ENCODE results near the gene ORC3.
A peak's percentile ranks its signal among the peaks of the same experiment; 100 is the strongest.
"Not testable (repeated sequence)": the region's sequence is repeated elsewhere in the genome, so short reads cannot be mapped to it uniquely, and the experiment has no call there.

Gene ORC3

DNA sequence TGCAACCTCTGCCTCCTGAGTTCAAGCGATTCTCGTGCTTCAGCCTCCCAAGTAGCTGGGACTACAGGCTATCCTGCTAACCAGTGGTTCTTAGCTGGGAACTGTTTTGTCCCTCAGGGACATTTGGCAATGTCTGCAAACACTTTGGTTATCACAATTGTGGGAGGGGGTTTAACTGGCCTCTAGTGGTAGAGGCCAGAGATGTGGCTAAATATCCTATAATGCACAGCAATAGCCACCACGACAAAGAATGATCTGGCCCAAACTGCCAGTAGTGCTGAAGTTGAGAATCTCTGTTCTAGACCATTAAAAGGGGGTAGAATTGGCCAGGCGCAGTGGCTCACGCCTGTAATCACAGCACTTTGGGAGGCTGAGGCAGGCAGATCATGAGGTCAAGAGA lies 83.3 kb downstream of the ORC3 start:
- no peak for TF ChIP-seq Cebpa-rat (IDR thresholded peaks at IDR 0.05)
- peaks cover 22 to 68% (median 39%) of the 10 kb centered on the region in 11 experiments; a peak in 21 of 22 replicates for H3K36me3 ChIP-seq
- H3K9me3 ChIP-seq (replicated peaks in 1 of 11), result no peaks in the 10 kb centered on the region
- H3K27me3 ChIP-seq, result no peaks in the 10 kb centered on the region
- peaks cover 0 to 93% (median 0%) of the 10 kb centered on the region in 11 experiments; a peak in 11 of 22 replicates for H4K20me1 ChIP-seq
- H3K4me3 ChIP-seq, result no peak overlapping the region
- H3K4me2 ChIP-seq, result no peak overlapping the region
- H3K27ac ChIP-seq, result no peak overlapping the region
- no peak overlapping the region for H3K9ac ChIP-seq
- H3K4me1 ChIP-seq, result peaks cover 0 to 13% (median 0%) of the 10 kb centered on the region in 10 experiments; a peak in 2 of 20 replicates

DNA sequence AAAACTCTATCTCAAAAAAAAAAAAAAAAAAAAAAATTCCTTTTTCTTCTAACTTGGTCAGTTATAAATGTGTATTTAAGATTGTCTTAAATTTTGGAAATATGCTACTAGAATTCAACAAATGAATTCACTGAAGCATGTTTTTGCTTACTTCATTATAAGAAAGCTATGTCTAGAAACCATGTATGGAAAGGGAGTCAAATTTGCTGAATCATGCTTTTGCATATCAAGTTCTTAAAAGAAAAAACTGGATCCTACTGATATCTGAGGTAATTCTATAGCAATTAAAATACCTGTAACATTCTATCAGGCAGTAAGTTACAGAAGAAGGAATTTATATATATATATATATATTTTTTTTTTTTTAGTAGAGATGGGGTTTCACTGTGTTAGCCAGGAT lies 84.4 kb downstream of the ORC3 start:
- no peaks in the 10 kb centered on the region for H3K27me3 ChIP-seq
- peaks cover 24 to 77% (median 43%) of the 10 kb centered on the region in 11 experiments; a peak in 21 of 22 replicates for H3K36me3 ChIP-seq
- no peak overlapping the region for H3K9ac ChIP-seq
- no peak overlapping the region for H3K4me2 ChIP-seq
- H3K4me1 ChIP-seq, result peaks cover 0 to 13% (median 0%) of the 10 kb centered on the region in 10 experiments; a peak in 2 of 20 replicates
- H3K27ac ChIP-seq, result no peak overlapping the region; a peak in 1 of 22 replicates
- peaks cover 0 to 99% (median 9%) of the 10 kb centered on the region in 11 experiments; a peak in 14 of 22 replicates for H4K20me1 ChIP-seq
- no peaks in the 10 kb centered on the region for H3K9me3 ChIP-seq (replicated peaks in 1 of 11)
- no peak for TF ChIP-seq Cebpa-rat (IDR thresholded peaks at IDR 0.05)
- H3K4me3 ChIP-seq, result no peak overlapping the region

DNA sequence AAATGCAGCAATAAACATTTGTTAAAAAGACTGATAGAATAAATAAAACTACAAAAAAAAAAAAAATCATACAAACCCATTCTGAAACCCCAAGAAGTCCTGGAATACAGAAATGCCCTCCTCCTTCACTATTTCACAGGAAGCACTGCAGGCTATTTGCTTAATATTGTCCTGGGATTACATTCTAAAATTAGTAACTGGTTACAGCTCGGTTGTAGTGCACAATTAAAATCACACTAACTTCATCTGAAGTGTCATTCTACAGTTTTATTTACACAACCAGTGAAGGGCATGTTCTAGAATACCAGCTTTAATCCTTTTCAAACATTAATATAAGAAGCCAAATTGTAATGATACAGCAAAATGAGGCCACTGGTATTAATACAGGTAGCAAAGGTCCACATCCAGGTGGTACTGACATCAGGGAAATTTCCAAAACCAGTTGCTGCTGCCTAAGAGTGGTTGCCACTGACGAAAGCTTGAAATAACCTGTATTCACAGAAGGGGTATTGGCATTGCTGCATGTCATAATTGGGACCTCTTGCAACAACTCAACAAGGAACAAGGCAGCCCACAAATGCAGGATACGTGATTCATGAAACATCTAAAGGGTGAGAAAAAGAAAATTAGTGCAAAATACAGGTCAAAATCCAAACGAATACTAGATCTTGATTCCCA lies 85.2 kb downstream of the ORC3 start:
- no peak overlapping the region for H3K4me3 ChIP-seq
- H3K9ac ChIP-seq, result no peak overlapping the region
- no peak overlapping the region; a peak in 2 of 22 replicates for H3K27ac ChIP-seq
- H3K9me3 ChIP-seq (replicated peaks in 1 of 11), result no peaks in the 10 kb centered on the region
- no peaks in the 10 kb centered on the region for H3K27me3 ChIP-seq
- no peak for TF ChIP-seq Cebpa-rat (IDR thresholded peaks at IDR 0.05)
- no peak overlapping the region for H3K4me2 ChIP-seq
- H4K20me1 ChIP-seq, result peaks cover 0 to 100% (median 17%) of the 10 kb centered on the region in 11 experiments; a peak in 14 of 22 replicates
- H3K4me1 ChIP-seq, result peaks cover 0 to 13% (median 0%) of the 10 kb centered on the region in 10 experiments; a peak in 2 of 20 replicates
- H3K36me3 ChIP-seq, result peaks cover 24 to 85% (median 39%) of the 10 kb centered on the region in 11 experiments; a peak in 21 of 22 replicates

DNA sequence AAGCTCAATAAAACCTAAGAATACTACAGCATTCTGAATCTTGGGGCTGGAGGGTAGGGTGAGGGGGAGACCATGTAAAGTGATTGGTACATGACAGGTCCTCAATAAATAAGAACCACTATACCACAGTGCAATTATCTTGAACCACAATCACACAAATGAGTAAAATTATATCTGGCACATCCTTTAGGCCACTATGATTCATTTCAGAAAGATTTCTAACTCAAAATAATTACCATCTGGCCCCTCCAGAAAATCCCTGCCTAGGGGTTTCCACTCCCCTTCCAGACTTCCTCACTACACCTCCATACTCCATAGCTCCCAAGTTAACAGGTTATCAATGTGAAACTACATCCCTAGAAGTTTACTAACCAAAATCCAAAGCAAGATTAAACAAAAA lies 92.4 kb downstream of the ORC3 start:
- H3K27me3 ChIP-seq, result no peaks in the 10 kb centered on the region
- no peaks in the 10 kb centered on the region for H3K9me3 ChIP-seq (replicated peaks in 1 of 11)
- no peak overlapping the region for H3K4me3 ChIP-seq
- H3K4me2 ChIP-seq, result peak overlapping the region in 1 of 11 experiments; percentile 23; a peak in 1 of 22 replicates
- H4K20me1 ChIP-seq, result peaks cover 15 to 100% (median 87%) of the 10 kb centered on the region in 11 experiments
- H3K36me3 ChIP-seq, result peaks cover 12 to 48% (median 28%) of the 10 kb centered on the region in 11 experiments; a peak in 19 of 22 replicates
- H3K4me1 ChIP-seq, result peaks cover 0 to 54% (median 0%) of the 10 kb centered on the region in 10 experiments; a peak in 5 of 20 replicates
- TF ChIP-seq Cebpa-rat (IDR thresholded peaks at IDR 0.05), result no peak
- no peak overlapping the region for H3K27ac ChIP-seq
- H3K9ac ChIP-seq, result no peak overlapping the region

DNA sequence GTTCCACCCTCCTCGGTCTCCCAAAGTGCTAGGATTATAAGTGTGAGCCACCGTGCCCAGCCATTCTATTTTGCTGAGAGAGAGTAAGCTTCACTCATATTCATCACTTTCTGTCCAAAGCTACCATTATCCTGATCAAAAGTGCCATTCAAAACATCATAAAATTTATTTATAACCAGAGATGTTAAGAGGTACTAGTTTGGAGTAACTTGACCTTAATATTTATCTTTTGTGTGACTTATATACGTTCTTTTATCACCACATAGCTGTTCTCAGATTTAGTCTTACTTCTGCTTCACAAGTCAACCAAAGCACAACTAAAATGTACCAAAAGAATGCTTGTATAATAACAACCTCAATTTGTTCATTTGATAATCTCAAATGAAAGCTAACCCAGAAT lies 94.0 kb downstream of the ORC3 start:
- Histone ChIP-seq H3K9ac (no peak overlapping the region), H3K9me3 (replicated peaks in 1 of 11) (no peaks in the 10 kb centered on the region), H3K27ac (no peak overlapping the region), H3K4me1 (peaks cover 0 to 68% (median 0%) of the 10 kb centered on the region in 10 experiments; a peak in 5 of 20 replicates), H4K20me1 (peaks cover 22 to 100% (median 98%) of the 10 kb centered on the region in 11 experiments), H3K4me2 (peak overlapping the region in 2 of 11 experiments; percentile 27 to 48; a peak in 1 of 22 replicates), H3K36me3 (peaks cover 5 to 46% (median 20%) of the 10 kb centered on the region in 11 experiments; a peak in 16 of 22 replicates), H3K4me3 (no peak overlapping the region), H3K27me3 (no peaks in the 10 kb centered on the region)
- TF ChIP-seq Cebpa-rat (IDR thresholded peaks at IDR 0.05), result no peak

DNA sequence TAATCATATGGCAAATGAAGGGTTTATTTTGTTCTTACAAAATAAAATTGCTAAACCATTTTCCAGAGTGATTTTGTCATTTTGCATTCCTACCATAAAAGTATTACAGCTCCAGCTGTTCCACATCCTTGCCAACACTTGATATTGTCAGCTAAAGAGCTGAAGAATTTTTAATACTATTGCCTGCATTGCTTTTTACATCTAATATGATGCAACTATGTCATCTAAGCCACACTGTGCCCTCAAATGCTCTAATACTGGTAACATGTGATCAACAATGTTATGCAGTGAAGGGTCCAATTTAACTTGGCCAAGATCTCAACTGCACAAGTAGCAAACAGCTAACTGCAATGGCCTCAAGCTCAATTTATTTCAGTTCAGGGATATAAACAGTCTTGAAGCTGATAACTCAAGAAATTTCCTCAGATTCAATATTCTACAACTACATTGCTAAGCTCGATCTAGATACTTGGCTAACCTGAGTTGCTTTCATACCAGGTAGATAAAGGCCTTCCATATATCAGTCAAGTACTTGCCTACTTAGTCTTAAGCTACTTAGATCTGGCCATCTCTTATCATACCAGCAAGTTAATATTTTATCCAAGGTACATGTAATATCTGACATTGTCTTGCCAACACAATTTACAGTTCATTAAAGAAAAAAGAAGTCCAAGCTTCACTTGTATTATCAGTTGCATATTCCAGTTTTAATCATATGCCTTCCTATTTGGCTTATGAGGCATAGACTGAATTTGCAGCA lies 95.1 kb downstream of the ORC3 start:
- TF ChIP-seq Cebpa-rat (IDR thresholded peaks at IDR 0.05), result no peak

DNA sequence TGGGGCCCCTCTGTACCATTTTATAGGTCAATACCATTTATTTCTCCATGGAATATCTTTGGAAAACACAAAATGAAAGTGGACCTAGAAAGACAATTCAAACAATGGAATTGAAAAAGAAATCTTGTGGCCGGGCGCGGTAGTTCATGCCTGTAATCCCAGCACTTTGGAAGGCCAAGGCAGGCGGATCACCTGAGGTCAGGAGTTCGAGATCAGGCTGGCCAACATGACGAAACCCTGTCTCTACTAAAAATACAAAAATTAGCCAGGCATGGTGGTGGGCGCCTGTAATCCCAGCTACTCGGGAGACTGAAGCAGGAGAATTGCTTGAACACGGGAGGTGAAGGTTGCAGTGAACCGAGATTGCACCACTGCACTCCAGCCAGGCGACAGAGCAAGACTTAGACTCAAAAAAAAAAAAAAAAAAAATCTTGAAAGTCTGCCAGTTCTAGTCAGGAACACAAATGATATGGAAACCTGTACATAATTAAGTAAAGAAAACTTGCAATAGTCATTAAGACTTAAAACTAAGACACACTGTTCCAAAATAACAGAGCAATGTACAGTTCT lies 96.8 kb downstream of the ORC3 start:
- peaks cover 0 to 95% (median 13%) of the 10 kb centered on the region in 10 experiments; a peak in 15 of 20 replicates for H3K4me1 ChIP-seq
- not testable (repeated sequence) for H3K27me3 ChIP-seq; H3K27ac ChIP-seq; H3K9me3 ChIP-seq (replicated peaks in 1 of 11); H3K9ac ChIP-seq; H3K4me3 ChIP-seq
- peaks cover 5 to 39% (median 14%) of the 10 kb centered on the region in 11 experiments; a peak in 15 of 22 replicates for H3K36me3 ChIP-seq
- peak overlapping the region in 3 of 11 experiments; percentile 1 to 50 (median 42); a peak in 4 of 22 replicates for H3K4me2 ChIP-seq
- peaks cover 40 to 100% (median 100%) of the 10 kb centered on the region in 11 experiments for H4K20me1 ChIP-seq

More for the DNA sequence above, 95.1 kb downstream of the ORC3 start:
- Histone ChIP-seq H3K4me1 (peaks cover 0 to 80% (median 0%) of the 10 kb centered on the region in 10 experiments; a peak in 5 of 20 replicates), H3K9ac (no peak overlapping the region), H3K27me3 (no peaks in the 10 kb centered on the region), H3K36me3 (peaks cover 5 to 48% (median 22%) of the 10 kb centered on the region in 11 experiments; a peak in 16 of 22 replicates), H3K27ac (no peak overlapping the region), H3K4me3 (no peak overlapping the region), H4K20me1 (peaks cover 32 to 100% (median 98%) of the 10 kb centered on the region in 11 experiments), H3K4me2 (peak overlapping the region in 2 of 11 experiments; percentile 42 to 50; a peak in 4 of 22 replicates), H3K9me3 (replicated peaks in 1 of 11) (no peaks in the 10 kb centered on the region)

DNA sequence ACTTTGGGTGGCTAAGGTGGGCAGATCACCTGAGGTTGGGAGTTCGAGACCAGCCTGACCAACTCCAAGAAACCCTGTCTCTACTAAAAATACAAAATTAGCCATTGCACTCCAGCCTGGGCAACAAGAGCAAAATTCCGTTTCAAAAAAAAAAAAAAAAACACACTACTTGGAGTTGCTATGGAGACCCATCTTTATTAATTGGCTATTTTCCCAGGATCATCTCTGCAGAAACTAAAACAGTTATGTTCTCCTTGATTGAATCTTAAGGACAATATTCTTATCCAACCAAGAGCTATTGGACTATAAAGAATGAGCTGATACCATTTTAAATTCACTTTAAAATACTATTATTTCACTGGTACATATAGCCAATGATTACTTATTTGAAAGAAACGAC lies 97.4 kb downstream of the ORC3 start:
- Histone ChIP-seq H3K4me3 (no peak overlapping the region), H4K20me1 (peaks cover 39 to 100% (median 100%) of the 10 kb centered on the region in 11 experiments; a peak in 21 of 22 replicates), H3K27ac (no peak overlapping the region), H3K36me3 (peaks cover 0 to 39% (median 14%) of the 10 kb centered on the region in 11 experiments; a peak in 13 of 22 replicates), H3K4me2 (peak overlapping the region in 3 of 11 experiments; percentile 1 to 42 (median 29); a peak in 4 of 22 replicates), H3K4me1 (peaks cover 0 to 96% (median 18%) of the 10 kb centered on the region in 10 experiments; a peak in 15 of 20 replicates), H3K9me3 (replicated peaks in 1 of 11) (no peaks in the 10 kb centered on the region), H3K9ac (no peak overlapping the region), H3K27me3 (no peaks in the 10 kb centered on the region)
- no peak for TF ChIP-seq Cebpa-rat (IDR thresholded peaks at IDR 0.05)

DNA sequence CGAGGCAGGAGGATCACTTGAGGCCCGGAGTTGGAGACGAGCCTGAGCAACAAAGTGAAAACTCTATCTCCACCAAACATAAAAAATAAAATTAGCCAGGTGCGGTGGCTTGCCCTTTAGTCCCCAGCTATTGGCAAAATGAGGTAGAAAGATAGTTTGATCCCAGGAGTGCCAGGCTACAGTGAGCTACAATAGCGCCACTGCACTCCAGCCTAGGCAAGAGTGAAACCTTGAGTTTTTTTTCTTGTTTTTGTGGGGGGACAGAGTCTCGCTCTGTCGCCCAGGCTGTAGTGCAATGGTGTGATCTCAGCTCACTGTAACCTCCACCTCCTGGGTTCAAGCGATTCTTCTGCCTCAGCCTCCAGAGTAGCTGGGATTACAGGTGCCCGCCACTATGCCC lies 98.0 kb downstream of the ORC3 start:
- not testable (repeated sequence) for H3K9me3 ChIP-seq (replicated peaks in 1 of 11); H3K27ac ChIP-seq

More for the DNA sequence above, 98.0 kb downstream of the ORC3 start:
- H3K4me3 ChIP-seq, H3K9ac ChIP-seq, H3K27me3 ChIP-seq: not testable (repeated sequence)
- Histone ChIP-seq H3K4me1 (peaks cover 0 to 96% (median 24%) of the 10 kb centered on the region in 10 experiments; a peak in 15 of 20 replicates), H3K36me3 (peaks cover 0 to 39% (median 14%) of the 10 kb centered on the region in 11 experiments; a peak in 13 of 22 replicates), H3K4me2 (peak overlapping the region in 2 of 11 experiments; percentile 29 to 35; a peak in 1 of 22 replicates), H4K20me1 (peaks cover 35 to 100% (median 100%) of the 10 kb centered on the region in 11 experiments; a peak in 21 of 22 replicates)

All from BLaER1 treated with 17β-estradiol and CSF1 and Interleukin-3, amounts not matched to agents 10 nM and 100 nM (cell line).